GM12872 (cell line): ENCODE data around the gene ZFP36.

Experiments
- CTCF ChIP-seq: IDR thresholded peaks from 3 replicates; pipeline ENCODE4 v1.5.1; 2011; ENCODE audit warnings: low read depth, mild to moderate bottlenecking, low read length, moderate library complexity; ENCODE audit not compliant: insufficient read depth

ZFP36 gene

GRCh38 chr19:39430675-39431593 lies 24.3 kb downstream of the ZFP36 start:
- no peak for TF ChIP-seq CTCF

GRCh38 chr19:39432677-39433025 lies 26.0 kb downstream of the ZFP36 start:
- TF ChIP-seq CTCF: no peak

- TF ChIP-seq CTCF: no peak
Measured at GRCh38 chr19:39433480-39434079, 26.9 kb downstream of the ZFP36 start.

- no peak for TF ChIP-seq CTCF
Measured at GRCh38 chr19:39434123-39435076, 27.8 kb downstream of the ZFP36 start.

GRCh38 chr19:39435499-39436349 lies 29.1 kb downstream of the ZFP36 start, which contains the start of gene RPS16:
Gene RPS16, minus strand, starts transcription at chr19:39435949. Its CDS starts 54 bp downstream, at chr19:39435895.
- TF ChIP-seq CTCF: no peak

- no peak for TF ChIP-seq CTCF
Measured at GRCh38 chr19:39436350-39436716, 29.7 kb downstream of the ZFP36 start.
